NCI-H128 (cell line): ENCODE results near the gene GRM8.

ENCODE experiments used
- DNase-seq: peaks from one replicate; lab custom pipeline; 2025; ENCODE audit not compliant: unreplicated experiment; lab: John Stamatoyannopoulos, UW

GRM8 gene

DNA sequence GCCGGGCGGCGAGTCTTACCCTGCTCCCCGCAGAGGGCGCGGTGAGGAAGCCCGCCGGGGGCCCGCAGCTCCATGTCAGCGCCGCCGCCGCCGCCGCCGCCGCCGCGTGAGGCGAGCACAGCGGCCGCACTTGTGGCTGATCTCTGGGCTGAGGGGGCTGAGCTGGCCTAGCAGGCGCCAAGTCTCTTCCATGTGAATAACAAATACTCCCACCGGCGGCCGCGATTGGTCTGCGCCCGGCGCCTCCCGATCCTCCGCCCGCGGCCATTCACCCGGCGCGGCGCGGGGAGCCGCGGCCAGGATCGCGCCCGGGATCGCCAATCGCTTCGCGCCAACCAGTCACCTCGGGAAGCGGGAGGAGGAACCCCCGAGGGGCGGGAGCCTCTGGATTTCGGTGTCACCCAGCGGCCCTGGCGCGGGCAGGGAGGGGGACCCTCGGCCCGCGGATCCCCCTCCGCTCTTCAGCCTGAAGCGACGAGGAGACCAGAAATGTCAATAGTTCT lies at the start of gene GRM8:
Gene GRM8, minus strand, starts transcription at position 164 of the 503 bp plus-strand sequence.
- peak; percentile 24 for DNase-seq

DNA sequence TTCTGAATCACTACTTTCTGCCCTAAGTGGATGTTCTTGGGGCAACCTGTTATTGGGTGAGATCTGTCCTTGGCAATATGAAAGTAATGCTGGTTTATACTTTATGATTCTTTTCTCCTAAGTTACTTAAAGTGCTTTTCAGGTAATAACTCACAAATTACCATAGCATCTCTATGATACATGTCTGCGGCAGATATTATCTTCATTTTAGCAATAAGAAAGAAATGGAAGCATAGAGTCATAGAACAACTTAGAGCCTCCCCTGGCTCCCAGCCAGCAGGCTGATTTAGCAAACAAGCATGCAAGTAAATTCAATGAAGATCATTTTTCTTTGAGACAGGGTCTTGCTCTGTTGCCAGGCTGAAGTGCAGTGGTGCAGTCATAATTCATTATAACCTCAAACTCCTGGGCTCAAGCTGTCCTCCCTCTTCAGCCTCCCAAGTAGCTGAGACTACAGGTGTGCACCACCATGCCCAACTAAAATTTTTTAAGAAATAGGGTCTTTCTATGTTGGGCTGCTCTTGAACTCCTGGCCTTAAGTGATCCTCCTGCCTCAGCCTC lies 38.1 kb upstream of the GRM8 start:
- no peak for DNase-seq

DNA sequence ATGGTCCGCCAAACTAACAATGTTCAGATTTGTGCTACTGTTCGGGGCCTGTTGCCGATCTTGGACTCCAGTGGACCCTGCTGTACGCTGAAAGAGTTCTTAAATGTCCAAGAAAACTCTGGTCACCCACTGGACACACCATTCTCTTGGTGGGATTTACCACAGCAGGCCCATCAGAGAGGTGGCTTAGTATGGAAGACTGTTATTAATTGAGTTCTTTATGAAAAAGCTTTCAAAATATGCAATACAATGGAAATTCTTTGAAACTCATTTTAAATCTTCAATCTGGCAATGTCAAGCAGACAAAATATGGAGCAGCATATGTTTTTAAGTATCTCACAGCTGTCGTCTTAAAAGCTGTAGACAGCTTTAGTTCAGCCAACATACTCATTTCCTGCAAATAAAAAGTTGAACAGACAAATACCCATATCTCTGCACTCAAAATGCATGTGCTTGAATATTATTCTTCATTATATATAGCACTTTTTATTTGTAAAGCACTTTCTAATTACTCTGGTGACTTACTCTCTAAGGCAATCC lies 37.4 kb upstream of the GRM8 start:
- DNase-seq: no peak

DNA sequence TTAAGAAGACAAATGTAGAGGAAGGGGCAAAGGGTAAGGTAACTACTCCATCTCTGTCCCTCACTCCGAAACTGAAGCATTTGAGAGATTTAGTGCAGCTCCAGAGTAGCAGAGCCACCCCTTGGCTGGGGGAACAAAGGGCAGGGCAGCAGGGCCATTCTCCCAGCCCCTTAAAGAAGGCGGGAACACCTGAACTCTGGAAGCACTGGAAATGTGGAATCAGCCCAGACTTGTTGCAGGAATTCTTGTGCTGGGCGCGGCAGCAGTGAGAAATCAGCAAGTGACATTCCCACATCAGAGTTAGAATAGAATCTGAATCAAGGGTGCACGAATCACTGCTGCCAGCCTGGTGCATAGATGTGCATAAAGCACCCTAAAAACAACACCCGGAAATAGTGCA lies 34.4 kb upstream of the GRM8 start:
- no peak for DNase-seq

DNA sequence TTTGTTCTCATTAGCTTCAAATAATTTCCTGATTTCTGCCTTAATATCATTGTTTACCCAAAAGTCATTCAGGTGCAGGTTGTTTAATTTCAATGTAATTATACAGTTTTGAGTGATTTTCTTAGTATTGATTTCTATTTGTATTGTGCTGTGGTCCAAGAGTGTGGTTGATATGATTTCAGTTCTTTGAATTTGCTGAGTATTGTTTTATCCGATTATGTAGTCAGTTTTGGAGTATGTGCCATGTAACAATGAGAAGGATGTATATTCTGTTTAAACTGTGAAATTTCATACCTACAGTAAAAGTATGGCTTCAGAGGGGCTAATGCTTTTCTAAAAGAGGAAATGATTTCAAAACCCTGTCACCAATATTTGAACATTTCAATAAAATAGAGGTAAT lies 17.4 kb upstream of the GRM8 start:
- DNase-seq: no peak

DNA sequence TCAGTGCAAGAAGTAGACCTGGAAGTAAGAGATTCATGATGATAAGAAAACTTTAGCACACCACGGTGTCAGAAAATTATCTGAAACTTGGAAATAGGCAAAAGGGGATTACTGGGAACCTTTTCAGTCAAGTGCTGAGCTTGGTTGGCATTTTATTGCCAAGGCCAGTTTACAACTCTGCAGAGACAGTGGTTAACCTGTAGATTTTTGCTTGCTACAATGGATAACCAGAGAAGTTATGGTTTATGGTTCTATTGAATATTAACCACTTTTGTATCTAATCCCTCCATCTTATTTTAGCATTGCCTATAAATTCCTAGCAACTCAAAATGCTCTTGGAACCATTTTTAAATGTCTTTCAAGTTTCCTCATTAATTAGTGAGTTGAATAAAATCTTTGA lies 13.3 kb upstream of the GRM8 start:
- DNase-seq: no peak

DNA sequence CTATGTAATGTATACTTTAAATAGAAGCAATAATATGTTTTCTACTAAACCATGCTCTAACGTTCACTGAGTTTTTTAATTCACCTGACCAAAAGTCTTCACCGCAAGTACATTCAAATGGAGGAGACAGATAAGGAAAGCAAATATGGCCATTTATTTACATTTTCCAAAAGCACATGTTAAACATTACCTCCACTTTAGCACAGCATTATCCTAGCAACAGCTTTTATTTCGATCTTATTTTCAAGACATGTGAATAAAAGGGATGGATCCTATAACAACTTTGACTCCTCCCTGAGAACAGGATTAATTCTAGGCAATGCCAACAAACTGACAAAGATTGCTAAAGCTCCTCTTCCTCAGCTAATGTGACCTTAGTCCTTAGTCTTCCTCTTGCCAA lies 11.5 kb upstream of the GRM8 start:
- DNase-seq: no peak

- no peak for DNase-seq
Observed at GRCh38 chr7:127258111-127258510, 5.4 kb upstream of the GRM8 start.

DNA sequence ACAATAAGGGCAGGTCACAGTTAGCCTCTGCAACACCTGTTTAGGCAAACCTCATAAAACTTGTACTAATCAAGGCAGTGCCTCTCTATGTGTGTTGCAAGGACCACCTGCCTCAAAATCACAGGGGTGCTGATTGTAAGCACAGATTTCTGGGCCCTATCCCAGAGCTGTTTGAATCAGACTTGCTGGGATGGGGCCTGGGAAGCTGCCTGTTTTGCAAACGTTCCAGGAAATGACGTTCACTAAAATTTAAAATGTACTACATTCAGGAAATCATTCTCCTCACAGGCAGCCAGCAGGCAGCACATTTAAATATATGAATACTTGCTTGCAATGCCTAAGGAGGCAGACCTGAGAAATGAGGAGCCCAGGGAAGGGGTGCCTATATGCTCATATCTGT lies 4.3 kb upstream of the GRM8 start:
- DNase-seq: no peak

GRCh38 chr7:127256041-127256725 lies 3.4 kb upstream of the GRM8 start:
- no peak for DNase-seq

GRCh38 chr7:127254163-127254684 lies 1.5 kb upstream of the GRM8 start:
- no peak for DNase-seq

DNA sequence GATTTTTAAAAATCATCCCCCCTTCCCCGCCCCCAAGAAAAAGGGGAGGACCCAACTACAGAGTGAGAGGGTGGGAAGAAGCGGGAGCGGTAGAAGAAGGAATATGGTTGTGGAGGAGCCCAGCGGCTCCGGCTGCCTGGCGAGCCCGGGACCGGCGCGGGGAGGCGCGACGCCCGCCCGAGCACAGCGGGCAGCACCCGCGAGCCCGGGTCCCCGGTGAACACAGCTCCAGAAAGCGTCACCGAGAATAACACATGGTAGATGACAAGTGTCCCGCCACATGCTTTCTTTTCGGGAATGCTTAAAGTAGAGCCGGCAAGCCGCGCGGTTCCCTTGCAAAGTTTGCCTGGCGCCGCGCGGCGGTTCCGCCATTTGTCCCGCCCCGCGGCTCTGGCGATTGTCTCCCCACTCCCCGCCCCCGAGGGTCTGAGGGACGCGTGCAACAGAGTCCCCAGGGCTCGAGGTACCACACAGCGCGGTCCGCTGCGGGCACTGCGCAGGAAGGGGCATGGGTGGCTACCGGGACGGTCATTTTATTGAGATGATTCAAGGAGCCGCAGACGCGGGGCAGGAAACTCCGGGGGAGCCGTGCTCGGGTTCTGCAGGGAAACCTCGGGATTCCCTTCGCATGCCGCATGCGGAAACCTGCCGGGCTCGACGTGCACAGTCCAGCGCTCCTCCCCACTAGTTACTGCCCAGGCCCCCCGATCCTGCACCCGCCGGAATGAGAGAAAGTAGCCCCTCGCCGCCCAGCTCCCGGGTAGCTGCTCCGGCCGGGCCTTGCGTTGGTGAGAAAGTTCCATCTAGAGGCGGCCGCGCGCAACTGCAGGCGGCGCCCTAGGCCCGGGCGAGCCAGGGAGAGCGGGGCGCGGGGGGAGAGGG lies 781 bp upstream of the GRM8 start:
- peak; percentile 39 for DNase-seq

GRCh38 chr7:127252377-127252713 lies 396 bp downstream of the GRM8 start:
- no peak for DNase-seq

- peak; percentile 8 for DNase-seq
Observed at GRCh38 chr7:127251465-127252376, 1.0 kb downstream of the GRM8 start.

DNA sequence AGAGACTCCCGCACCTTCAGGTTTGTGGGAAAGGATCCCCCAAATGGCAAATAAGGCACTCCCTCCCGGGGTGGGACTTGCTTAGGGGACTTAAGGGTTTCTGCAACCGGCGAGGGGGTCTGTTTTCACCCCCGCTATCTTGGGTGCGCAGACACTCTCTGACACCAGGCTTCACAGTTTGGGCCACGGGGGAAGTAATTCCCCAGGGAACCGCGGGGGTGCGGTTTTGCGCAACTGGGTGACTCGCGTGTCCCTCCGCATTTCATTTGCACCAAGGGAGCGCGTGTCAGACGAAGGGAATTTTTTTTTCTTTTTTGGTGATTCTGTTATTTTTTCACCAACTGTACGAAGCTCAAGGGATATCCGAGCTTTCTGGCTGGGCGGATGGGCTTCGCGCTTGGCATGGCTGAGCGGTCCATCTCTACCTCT lies 1.7 kb downstream of the GRM8 start:
- no peak for DNase-seq

GRCh38 chr7:127250312-127251035 lies 2.3 kb downstream of the GRM8 start:
- DNase-seq: no peak

DNA sequence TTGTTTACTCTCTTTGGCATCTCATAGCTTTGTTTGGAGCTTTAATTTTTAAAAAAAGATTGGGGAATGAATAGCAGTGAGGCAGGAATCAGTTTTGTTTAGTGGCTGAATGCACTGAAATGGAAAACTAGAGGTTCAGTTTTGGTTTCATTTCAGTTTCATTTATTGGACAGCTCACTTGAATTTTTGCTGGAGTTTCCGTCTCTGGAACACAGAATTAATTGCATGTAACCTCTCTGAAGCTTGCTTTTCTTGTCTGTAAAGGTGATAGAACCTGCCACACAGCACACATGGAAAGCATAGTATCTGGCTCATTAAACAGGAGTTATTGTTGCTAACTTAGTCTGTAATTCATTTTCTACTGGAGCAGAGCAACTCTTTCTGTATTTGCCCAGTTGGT lies 7.1 kb downstream of the GRM8 start:
- no peak for DNase-seq

- peak; percentile 19 for DNase-seq
Observed at GRCh38 chr7:127245002-127245401, 7.7 kb downstream of the GRM8 start.

- no peak for DNase-seq
Observed at GRCh38 chr7:127239814-127240213, 12.9 kb downstream of the GRM8 start.

GRCh38 chr7:127233630-127234029 lies 19.1 kb downstream of the GRM8 start:
- DNase-seq: no peak
